ENCODE measurements around the gene MAPRE3.
"Not testable (repeated sequence)": the region's sequence is repeated elsewhere in the genome, so short reads cannot be mapped to it uniquely, and the experiment has no call there.

DNA sequence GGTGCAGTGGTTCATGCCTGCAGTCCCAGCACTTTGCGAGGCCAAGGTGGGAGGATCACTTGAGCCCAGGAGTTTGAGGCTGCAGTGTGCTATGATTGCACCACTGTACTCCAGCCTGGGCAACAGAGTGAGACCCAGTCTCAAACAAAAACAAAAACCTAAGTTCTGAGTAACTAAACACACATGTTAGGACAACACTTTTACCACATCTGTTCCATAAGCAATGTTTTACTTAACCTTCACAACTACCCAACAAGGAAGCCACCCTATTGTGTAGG, 47.3 kb upstream of the MAPRE3 start:
- not testable (repeated sequence) for TF ChIP-seq EZH2 (IDR thresholded peaks at IDR 0.05; ENCODE audit: insufficient read depth, poor library complexity, severe bottlenecking); EZH2phosphoT487 (IDR thresholded peaks at IDR 0.05; ENCODE audit: insufficient read depth, low read depth)
